OCI-LY3 (cell line): ENCODE results near the gene FASTK.

Experiments
- H2AFZ ChIP-seq: fragments of 200-600, 300-600 bp; shearing (Covaris generic); 2 replicates; pipeline ENCODE4 v1.6.0; 2014; ENCODE audit warnings: antibody characterized with exemption, low read depth, low read length
- H3K27ac ChIP-seq: fragments of 200-600, 300-600 bp; sonication (generic); 2 replicates; pipeline ENCODE4 v1.5.1; 2014; ENCODE audit warnings: mild to moderate bottlenecking, low read length, moderate library complexity, mixed read lengths
- H3K27me3 ChIP-seq: fragments of 200-600, 300-600 bp; sonication (generic); 2 replicates; pipeline ENCODE4 v1.6.1; 2014; ENCODE audit warnings: low read depth, low read length, mixed read lengths
- H3K36me3 ChIP-seq: fragments of 200-600, 300-600 bp; sonication (generic); replicated peaks from 2 replicates; pipeline ENCODE3; 2014; ENCODE audit warnings: low read depth, low read length, mixed read lengths
- H3K4me1 ChIP-seq: fragments of 300-600, 200-600 bp; sonication (generic); 2 replicates; pipeline ENCODE4 v1.6.1; 2014; ENCODE audit warnings: low read length, mixed read lengths
- H3K4me2 ChIP-seq: fragments of 200-600, 300-600 bp; sonication (generic); 2 replicates; pipeline ENCODE4 v1.6.1; 2014; ENCODE audit warnings: low read length, mixed read lengths
- H3K4me3 ChIP-seq: fragments of 300-600, 200-600 bp; sonication (generic); 2 replicates; pipeline ENCODE4 v1.5.1; 2014; ENCODE audit warnings: antibody characterized with exemption, mild to moderate bottlenecking, low read length, moderate library complexity
- H3K79me2 ChIP-seq: fragments of 300-600, 200-600 bp; shearing (Covaris generic); 2 replicates; pipeline ENCODE4 v1.6.1; 2014; ENCODE audit warnings: mild to moderate bottlenecking, low read length, mixed read lengths
- H3K9ac ChIP-seq: fragments of 300-600, 200-600 bp; shearing (Covaris generic); 2 replicates; pipeline ENCODE4 v1.6.0; 2014; ENCODE audit warnings: mild to moderate bottlenecking, low read length, moderate library complexity
- H3K9me3 ChIP-seq: fragments of 200-600, 300-600 bp; shearing (Covaris generic); 2 replicates; pipeline ENCODE4 v1.6.1; 2014; ENCODE audit warnings: low read length, mixed read lengths; ENCODE audit not compliant: insufficient read depth
- H4K20me1 ChIP-seq: fragments of 200-600, 300-600 bp; sonication (generic); 2 replicates; pipeline ENCODE4 v1.6.1; 2016; ENCODE audit warnings: low read length, mixed read lengths; ENCODE audit not compliant: insufficient read depth
- CTCF ChIP-seq: fragments of 200-600, 300-600 bp; sonication (generic); IDR thresholded peaks from 2 replicates; pipeline ENCODE4 v1.5.1; 2014; ENCODE audit warnings: antibody characterized with exemption, low read length, low read depth
- EZH2phosphoT487 ChIP-seq: fragments of 200-600 bp; shearing (Covaris generic); IDR thresholded peaks from 2 replicates; pipeline ENCODE4 v1.6.1; 2018; ENCODE audit warnings: antibody characterized with exemption, mixed run types, low read depth

Gene FASTK

DNA sequence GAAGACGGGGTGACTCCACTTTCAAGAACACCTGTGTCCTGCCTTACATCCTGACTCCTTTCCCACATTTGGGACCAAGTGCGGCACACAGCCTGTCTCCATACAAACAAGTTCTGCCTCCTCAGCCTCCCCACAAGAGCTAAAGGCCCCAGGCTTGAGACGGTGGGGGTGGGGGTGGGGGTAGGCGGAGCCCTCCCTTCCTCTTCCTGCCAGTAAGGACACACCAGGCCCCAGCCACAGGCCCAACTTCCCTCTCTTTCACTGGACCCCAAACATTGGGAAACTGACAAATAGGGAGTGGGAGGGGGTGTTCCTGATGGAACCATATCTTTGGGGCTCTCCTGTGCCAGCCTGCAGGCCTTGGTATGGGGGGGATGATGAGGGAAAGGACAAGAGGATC is 27.5 kb downstream of the FASTK start:
- no peaks in the 10 kb centered on the region for H4K20me1 ChIP-seq
- H3K27me3 ChIP-seq = no peaks in the 10 kb centered on the region
- no peak overlapping the region for H2AFZ ChIP-seq

GRCh38 chr7:151051108-151051507 is 29.5 kb downstream of the FASTK start:
- H3K9ac ChIP-seq = no peak overlapping the region
- H3K79me2 ChIP-seq = no peaks in the 10 kb centered on the region
- no peak overlapping the region for H3K4me2 ChIP-seq
- no peak overlapping the region for H2AFZ ChIP-seq
- no peak overlapping the region for H3K27ac ChIP-seq
- H3K4me1 ChIP-seq = no peaks in the 10 kb centered on the region
- no peaks in the 10 kb centered on the region for H3K36me3 ChIP-seq
- H3K4me3 ChIP-seq = no peak overlapping the region
- H3K9me3 ChIP-seq = no peaks in the 10 kb centered on the region
- H3K27me3 ChIP-seq = no peaks in the 10 kb centered on the region
- H4K20me1 ChIP-seq = no peaks in the 10 kb centered on the region
- TF ChIP-seq CTCF (no peak), EZH2phosphoT487 (no peak)

More for the DNA sequence above, 27.5 kb downstream of the FASTK start:
- TF ChIP-seq EZH2phosphoT487 = no peak
- no peak for TF ChIP-seq CTCF
- Histone ChIP-seq H3K4me3 (no peak overlapping the region), H3K4me2 (no peak overlapping the region), H3K9me3 (no peaks in the 10 kb centered on the region), H3K79me2 (no peaks in the 10 kb centered on the region), H3K27ac (no peak overlapping the region), H3K9ac (no peak overlapping the region), H3K36me3 (no peaks in the 10 kb centered on the region), H3K4me1 (peaks cover 4% of the 10 kb centered on the region; the same call in 1 of the 2 replicates)

DNA sequence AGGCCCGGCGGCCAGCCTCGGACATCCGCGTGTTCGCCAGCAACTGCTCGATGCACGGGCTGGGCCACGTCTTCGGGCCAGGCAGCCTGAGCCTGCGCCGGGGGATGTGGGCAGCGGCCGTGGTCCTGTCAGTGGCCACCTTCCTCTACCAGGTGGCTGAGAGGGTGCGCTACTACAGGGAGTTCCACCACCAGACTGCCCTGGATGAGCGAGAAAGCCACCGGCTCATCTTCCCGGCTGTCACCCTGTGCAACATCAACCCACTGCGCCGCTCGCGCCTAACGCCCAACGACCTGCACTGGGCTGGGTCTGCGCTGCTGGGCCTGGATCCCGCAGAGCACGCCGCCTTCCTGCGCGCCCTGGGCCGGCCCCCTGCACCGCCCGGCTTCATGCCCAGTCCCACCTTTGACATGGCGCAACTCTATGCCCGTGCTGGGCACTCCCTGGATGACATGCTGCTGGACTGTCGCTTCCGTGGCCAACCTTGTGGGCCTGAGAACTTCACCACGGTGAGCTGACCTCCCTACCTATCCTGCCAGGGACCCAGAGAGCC is 31.6 kb downstream of the FASTK start:
- Histone ChIP-seq H3K36me3 (no peaks in the 10 kb centered on the region), H3K27me3 (no peaks in the 10 kb centered on the region), H3K27ac (no peak overlapping the region), H4K20me1 (no peaks in the 10 kb centered on the region), H3K4me1 (no peaks in the 10 kb centered on the region), H2AFZ (no peak overlapping the region), H3K9ac (no peak overlapping the region), H3K4me2 (no peak overlapping the region), H3K4me3 (no peak overlapping the region), H3K79me2 (no peaks in the 10 kb centered on the region), H3K9me3 (no peaks in the 10 kb centered on the region)
- TF ChIP-seq EZH2phosphoT487 (no peak), CTCF (no peak)

GRCh38 chr7:151047976-151048815 is 32.4 kb downstream of the FASTK start, which contains the start of gene ASIC3:
Gene ASIC3 (plus strand): TSS chr7:151048531. CDS start chr7:151048886, 355 bp downstream.
- Histone ChIP-seq H3K36me3 (no peaks in the 10 kb centered on the region), H3K9me3 (no peaks in the 10 kb centered on the region), H4K20me1 (no peaks in the 10 kb centered on the region), H2AFZ (no peak within 1 kb of the TSS), H3K27me3 (no peaks in the 10 kb centered on the region), H3K4me1 (no peaks in the 10 kb centered on the region), H3K27ac (no peak within 1 kb of the TSS), H3K4me2 (no peak within 1 kb of the TSS), H3K4me3 (no peak within 1 kb of the TSS), H3K79me2 (no peaks in the 10 kb centered on the region), H3K9ac (no peak within 1 kb of the TSS)
- no peak for TF ChIP-seq EZH2phosphoT487
- no peak for TF ChIP-seq CTCF
